H54 (cell line): ENCODE results near the gene SYNE2.

ENCODE experiments used
- DNase-seq: peaks from one replicate; pipeline ENCODE4 v3.0.0; 2011; ENCODE audit warnings: low spot score, mixed read lengths; ENCODE audit not compliant: insufficient read length
- FAIRE-seq: peaks from 3 replicates; lab custom pipeline; 2011; peaks lifted over from hg19 to GRCh38; lab: Jason Lieb, UNC
- POLR2A ChIP-seq: IDR thresholded peaks from 2 replicates; pipeline ENCODE4 v1.6.1; 2011; ENCODE audit warnings: low read depth, mild to moderate bottlenecking, low read length

Gene SYNE2

GRCh38 chr14:64081174-64081746 lies 228.5 kb downstream of the SYNE2 start:
- DNase-seq: no peak
- TF ChIP-seq POLR2A: no peak
- no peak for FAIRE-seq

GRCh38 chr14:64082837-64083236 lies 230.0 kb downstream of the SYNE2 start:
- TF ChIP-seq POLR2A: no peak
- DNase-seq: no peak
- no peak for FAIRE-seq

DNA sequence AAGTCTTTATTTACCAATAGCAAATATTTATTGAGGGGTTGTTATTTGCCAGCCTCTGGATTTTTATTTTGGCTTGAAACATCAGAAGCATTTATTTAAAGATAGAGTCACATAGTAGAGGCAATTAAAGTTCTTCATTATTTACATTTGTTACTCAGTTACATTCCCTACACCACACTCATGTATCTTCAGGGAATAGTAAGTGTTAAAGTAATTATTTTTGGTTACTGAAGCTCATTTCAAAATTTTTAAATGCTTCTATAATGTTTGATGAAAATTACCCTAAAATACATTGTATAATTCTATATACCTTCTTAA lies 235.8 kb downstream of the SYNE2 start:
- no peak for TF ChIP-seq POLR2A
- FAIRE-seq: no peak

GRCh38 chr14:64089920-64090319 lies 237.1 kb downstream of the SYNE2 start:
- DNase-seq: no peak
- TF ChIP-seq POLR2A: no peak
- FAIRE-seq: no peak

More for the DNA sequence above, 235.8 kb downstream of the SYNE2 start:
- no peak for DNase-seq

DNA sequence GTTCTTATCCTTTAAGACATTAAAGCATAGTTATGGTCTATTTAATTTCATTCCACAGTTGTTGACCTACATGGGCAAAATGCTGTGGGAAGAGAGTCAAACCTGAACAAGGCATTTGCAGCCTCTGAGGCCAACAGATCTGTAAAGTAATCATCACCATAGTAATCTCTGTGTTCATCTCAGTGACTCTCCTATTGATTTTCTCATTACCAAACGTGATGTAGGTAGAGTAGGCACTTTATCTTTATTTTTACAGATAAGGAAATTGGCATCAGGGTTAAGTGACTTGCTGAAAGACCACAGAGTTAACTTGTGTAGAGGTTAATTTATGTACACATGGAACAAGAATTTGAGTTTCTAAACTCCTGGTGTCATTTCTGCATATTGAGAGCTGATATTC lies 238.4 kb downstream of the SYNE2 start:
- no peak for DNase-seq
- FAIRE-seq: no peak
- TF ChIP-seq POLR2A: no peak

GRCh38 chr14:64092338-64092737 lies 239.5 kb downstream of the SYNE2 start:
- FAIRE-seq (no peak), DNase-seq (no peak)
- TF ChIP-seq POLR2A: no peak

GRCh38 chr14:64092940-64093339 lies 240.1 kb downstream of the SYNE2 start:
- DNase-seq: no peak
- no peak for FAIRE-seq

DNA sequence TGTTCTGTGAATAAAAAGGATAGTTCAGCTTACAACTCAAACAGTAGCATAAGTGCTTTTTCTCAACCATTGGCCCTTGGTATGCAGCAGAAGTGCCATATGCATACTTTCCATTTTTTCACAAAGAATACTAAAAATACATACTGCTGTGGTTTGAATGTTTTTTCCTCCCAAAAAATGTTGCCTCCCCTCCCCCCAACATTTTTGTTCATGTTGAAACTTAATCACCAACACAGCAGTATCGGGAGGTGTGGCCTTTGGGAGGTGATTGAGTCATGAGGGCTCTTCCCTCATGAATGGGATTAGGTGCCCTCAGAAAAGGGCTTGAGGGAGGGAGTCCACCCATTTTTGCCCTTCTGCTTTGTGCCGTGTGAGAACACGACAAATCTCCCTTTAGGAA lies 242.8 kb downstream of the SYNE2 start:
- FAIRE-seq (no peak), DNase-seq (no peak)
- TF ChIP-seq POLR2A: no peak

More at GRCh38 chr14:64092940-64093339, 240.1 kb downstream of the SYNE2 start:
- no peak for TF ChIP-seq POLR2A

- no peak for TF ChIP-seq POLR2A
- no peak for DNase-seq
- no peak for FAIRE-seq
Measured at GRCh38 chr14:64098120-64098519, 245.3 kb downstream of the SYNE2 start.

DNA sequence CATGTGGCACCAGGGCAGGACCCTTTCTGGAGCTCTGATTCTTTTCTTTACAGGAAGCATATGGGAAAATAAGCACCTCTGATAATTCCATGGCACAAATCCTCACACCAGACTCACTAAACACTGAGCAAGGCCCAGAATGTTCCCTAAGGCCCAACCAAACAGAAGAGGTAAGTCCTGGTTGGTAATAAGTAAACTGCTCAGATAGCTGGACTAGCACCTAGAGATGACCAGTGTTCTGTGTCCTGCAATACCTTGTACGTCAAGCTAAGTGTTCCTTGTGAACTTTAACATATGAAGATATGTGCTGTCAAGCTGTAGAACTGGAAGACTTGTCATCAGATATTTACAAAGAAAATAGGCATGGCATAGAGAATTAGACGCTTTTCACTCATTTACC lies 254.6 kb downstream of the SYNE2 start:
- TF ChIP-seq POLR2A: no peak
- no peak for DNase-seq
- FAIRE-seq: no peak

GRCh38 chr14:64109819-64110554 lies 257.2 kb downstream of the SYNE2 start:
- DNase-seq (no peak), FAIRE-seq (no peak)
- TF ChIP-seq POLR2A: no peak

DNA sequence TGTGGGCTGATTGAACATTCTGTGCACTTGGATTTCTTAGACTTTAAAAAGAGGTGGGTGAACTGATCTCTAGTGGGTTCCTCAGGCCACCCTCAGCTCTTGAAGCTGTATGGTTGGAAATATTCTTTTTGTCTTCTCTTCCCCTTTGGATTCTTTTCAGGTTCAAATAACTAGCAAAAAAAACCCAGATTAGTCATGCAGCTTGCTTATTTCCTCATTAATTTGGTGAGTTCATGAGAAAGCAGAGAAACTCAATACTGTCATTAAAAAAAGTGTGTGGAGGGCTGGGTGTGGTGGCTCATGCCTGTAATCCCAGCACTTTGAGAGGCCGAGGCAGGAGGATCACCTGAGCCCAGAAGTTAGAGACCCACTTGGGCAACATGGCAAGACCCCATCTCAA lies 258.0 kb downstream of the SYNE2 start:
- DNase-seq (no peak), FAIRE-seq (no peak)
- TF ChIP-seq POLR2A: no peak

DNA sequence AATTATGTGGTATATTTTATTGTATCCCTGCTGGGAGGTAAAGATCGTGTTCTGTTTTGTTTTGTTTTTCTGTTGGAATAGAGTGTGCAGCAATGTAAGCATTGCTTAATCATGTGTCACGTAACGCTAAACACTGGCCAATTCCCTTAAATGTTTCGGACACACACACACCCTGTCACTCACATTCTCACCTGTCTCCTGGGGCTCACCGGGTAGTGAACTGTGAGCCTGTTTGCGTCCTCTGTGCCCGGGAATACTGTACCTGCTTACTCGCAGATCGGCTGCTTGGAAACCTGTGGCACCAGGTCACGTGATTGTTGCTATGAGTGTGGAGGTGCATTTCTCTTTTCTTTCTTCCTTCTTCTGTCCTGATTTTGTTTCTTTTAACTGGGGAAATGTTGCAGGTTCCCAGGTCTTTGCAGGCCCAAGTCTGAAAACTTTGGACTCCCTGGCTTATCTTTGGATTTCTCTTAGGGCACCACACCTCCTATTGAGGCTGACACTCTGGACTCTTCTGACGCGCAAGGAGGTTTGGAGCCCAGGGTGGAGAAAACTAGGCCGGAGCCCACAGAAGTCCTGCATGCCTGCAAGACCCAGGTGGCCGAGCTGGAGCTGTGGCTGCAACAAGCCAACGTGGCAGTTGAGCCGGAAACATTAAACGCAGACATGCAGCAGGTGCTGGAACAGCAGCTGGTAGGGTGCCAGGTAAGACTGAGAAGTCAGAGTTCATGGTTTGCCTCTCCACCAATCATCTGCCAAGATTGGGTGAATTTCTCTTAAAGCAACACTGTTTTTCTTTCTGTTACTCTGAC lies 260.3 kb downstream of the SYNE2 start:
- FAIRE-seq (no peak), DNase-seq (no peak)
- TF ChIP-seq POLR2A: no peak

DNA sequence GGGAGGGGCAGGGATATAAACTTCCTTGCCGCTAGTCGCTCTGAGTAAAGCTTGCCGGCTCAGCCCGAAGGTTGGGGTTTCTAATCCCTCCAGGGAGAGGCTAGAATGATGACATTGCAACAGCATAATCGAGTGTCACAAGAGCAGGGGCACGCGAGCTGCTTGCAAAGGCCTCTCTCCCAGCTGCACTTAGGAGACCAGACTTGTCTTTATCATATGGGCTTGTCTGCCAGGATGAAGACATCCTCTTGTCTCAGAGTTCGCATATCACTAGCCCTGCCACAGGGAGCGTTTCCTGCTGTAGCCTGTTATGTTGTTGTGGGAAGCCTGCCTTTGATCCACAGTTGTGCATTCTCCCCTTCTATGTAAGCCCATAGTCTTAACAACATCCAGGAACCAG lies 261.4 kb downstream of the SYNE2 start:
- DNase-seq: no peak
- no peak for TF ChIP-seq POLR2A
- no peak for FAIRE-seq

GRCh38 chr14:64114796-64115195 lies 262.0 kb downstream of the SYNE2 start:
- FAIRE-seq (no peak), DNase-seq (no peak)
- no peak for TF ChIP-seq POLR2A
